Measurements from ENCODE around the gene ABCA9.

- TF ChIP-seq CTCF (conservative IDR thresholded peaks at IDR 0.05; ENCODE audit: low read depth in 2 of 2) (no peak), ZNF331 (CRISPR knock-in tag; IDR thresholded peaks at IDR 0.05; ENCODE audit: low read depth) (no peak), EZH2 (IDR thresholded peaks at IDR 0.05; ENCODE audit: low read depth, unreplicated experiment) (no peak), POLR2AphosphoS5 (IDR thresholded peaks at IDR 0.05; ENCODE audit: low read depth) (no peak), EZH2phosphoT487 (IDR thresholded peaks at IDR 0.05; ENCODE audit: unreplicated experiment) (no peak), STAT1 (IDR thresholded peaks at IDR 0.05; ENCODE audit: unreplicated experiment) (no peak), CREB1 (CRISPR knock-in tag; IDR thresholded peaks at IDR 0.05; ENCODE audit: low read depth) (no peak), ETS1 (IDR thresholded peaks at IDR 0.05) (no peak), JUNB (IDR thresholded peaks at IDR 0.05; ENCODE audit: unreplicated experiment) (no peak), ZNF114 (CRISPR knock-in tag; IDR thresholded peaks at IDR 0.05) (no peak), REST (IDR thresholded peaks at IDR 0.05; ENCODE audit: unreplicated experiment) (no peak), NANOG (IDR thresholded peaks at IDR 0.05; ENCODE audit: borderline replicate concordance) (no peak), ZNF462 (CRISPR knock-in tag; IDR thresholded peaks at IDR 0.05) (no peak)
Observed at GRCh38 chr17:69056179-69056823, 4.4 kb downstream of the ABCA9 start.
